GM12878 (cell line): Measurements from ENCODE around the gene CPB2. TPM values are rescaled to one million over a fixed set of nuclear protein-coding genes. Genes with fewer than 3 reads are reported as not detected.

Experiments used
- ATAC-seq: fragments of 200-7000 bp; cut with Tn5 transposase; 3 replicates; pipeline ENCODE4 v1.9.1; 2020; ENCODE audit warnings: mild to moderate bottlenecking, moderate library complexity
- BruUV-seq: library from RNA; stranded (reverse); fragments of 400-500 nt; replicated peaks from 2 replicates; lab custom pipeline; 2021; lab: Mats Ljungman, UMichigan
- CTCF ChIA-PET: fragments of 300-600 bp; sonication (Branson Sonifier 250); formaldehyde crosslinking; extraction: SDS; loops from one replicate; lab custom pipeline; 2021; ENCODE audit warnings: inconsistent platforms; lab: Yijun Ruan, JAX
- POLR2A ChIA-PET: fragments of 350-600 bp; formaldehyde crosslinking; extraction: SDS; loops from one replicate; lab custom pipeline; 2021; ENCODE audit warnings: inconsistent platforms; lab: Charles Lee
- RAD21 ChIA-PET: fragments of 300-600 bp; sonication (Branson Sonifier 250); formaldehyde crosslinking; loops from one replicate; lab custom pipeline; 2023; ENCODE audit warnings: antibody characterized with exemption; ENCODE audit not compliant: unreplicated experiment; lab: Charles Lee
- SMC1A ChIA-PET: fragments of 300-600 bp; sonication (Branson Sonifier 250); formaldehyde crosslinking; loops from one replicate; lab custom pipeline; 2023; ENCODE audit not compliant: unreplicated experiment, uncharacterized antibody; lab: Charles Lee
- DNase-seq: peaks from one replicate; pipeline ENCODE4 v3.0.0-alpha.2; 2011; ENCODE audit warnings: low read depth, low spot score
- FAIRE-seq: peaks from 3 replicates; lab custom pipeline; 2011; peaks lifted over from hg19 to GRCh38; lab: Jason Lieb, UNC
- H2AFZ ChIP-seq: 2 replicates; pipeline ENCODE4 v1.6.0; 2011; ENCODE audit warnings: low read depth, low read length, control low read depth; ENCODE audit not compliant: control insufficient read depth
- H3K27ac ChIP-seq: 2 replicates; pipeline ENCODE4 v1.5.1; 2011; ENCODE audit warnings: control low read depth; ENCODE audit not compliant: control insufficient read depth, insufficient read depth
- H3K27me3 ChIP-seq, 2 experiments: replicated peaks in 1 of 2; 2 replicates each; pipeline versions ENCODE4 v1.6.0 to v1.6.1; 2011; ENCODE audit warnings: low read length in 1 of 2; ENCODE audit not compliant: control insufficient read depth in 2 of 2, insufficient read depth in 2 of 2
- H3K36me3 ChIP-seq, 2 experiments: 2 replicates each; pipeline ENCODE4 v1.5.1; 2011; ENCODE audit warnings: low read length in 1 of 2; ENCODE audit not compliant: control insufficient read depth in 2 of 2, insufficient read depth in 2 of 2
- H3K4me1 ChIP-seq: 2 replicates; pipeline ENCODE4 v1.6.1; 2011; ENCODE audit warnings: mild to moderate bottlenecking, low read length, moderate library complexity, mixed read lengths; ENCODE audit not compliant: control insufficient read depth, insufficient read depth
- H3K4me2 ChIP-seq: 2 replicates; pipeline ENCODE4 v1.6.0; 2011; ENCODE audit warnings: control low read depth; ENCODE audit not compliant: control insufficient read depth, insufficient read depth
- H3K4me3 ChIP-seq: fragments of 200-600 bp; sonication (generic); 2 replicates; pipeline ENCODE4 v1.5.1; 2016
- H3K79me2 ChIP-seq: 2 replicates; pipeline ENCODE4 v1.6.0; 2011; ENCODE audit warnings: low read length; ENCODE audit not compliant: control insufficient read depth, insufficient read depth
- H3K9ac ChIP-seq: 2 replicates; pipeline ENCODE4 v1.8.0; 2011; ENCODE audit warnings: low read length, control low read depth, mixed read lengths; ENCODE audit not compliant: control insufficient read depth, insufficient read depth
- H3K9me3 ChIP-seq: replicated peaks from 3 replicates; pipeline ENCODE4 v1.5.1; 2011; ENCODE audit warnings: mild to moderate bottlenecking, low read length; ENCODE audit not compliant: control insufficient read depth, insufficient read depth
- H4K20me1 ChIP-seq: 2 replicates; pipeline ENCODE4 v1.6.0; 2011; ENCODE audit not compliant: control insufficient read depth, insufficient read depth
- BCL3 ChIP-seq: IDR thresholded peaks from 2 replicates; pipeline ENCODE4 v1.6.1; 2011; ENCODE audit warnings: borderline replicate concordance, low read depth, mild to moderate bottlenecking, moderate library complexity, low read length; ENCODE audit not compliant: insufficient read depth, poor library complexity, severe bottlenecking
- CREB1 ChIP-seq: IDR thresholded peaks from 2 replicates; pipeline ENCODE4 v1.6.1; 2012; ENCODE audit warnings: low read depth, mild to moderate bottlenecking, inconsistent platforms
- EGR1 ChIP-seq, 2 experiments: IDR thresholded peaks; 1 replicate in 1 of 2; 2 replicates in 1 of 2; pipeline ENCODE4 v1.6.1; 2011 to 2012; ENCODE audit warnings: low read depth in 2 of 2, low read length in 2 of 2, borderline replicate concordance in 1 of 2, mild to moderate bottlenecking in 1 of 2, moderate library complexity in 1 of 2
- EZH2 ChIP-seq: IDR thresholded peaks from 2 replicates; pipeline ENCODE4 v1.6.1; 2012; ENCODE audit warnings: low read depth, mild to moderate bottlenecking, control low read depth, inconsistent platforms, low read length, borderline replicate concordance; ENCODE audit not compliant: control insufficient read depth
- KDM1A ChIP-seq: fragments of 200-600 bp; sonication (generic); IDR thresholded peaks from 2 replicates; pipeline ENCODE4 v1.6.1; 2016; ENCODE audit warnings: borderline replicate concordance
- NFIC ChIP-seq: IDR thresholded peaks from 2 replicates; pipeline ENCODE4 v1.6.1; 2012; ENCODE audit warnings: low read depth, mild to moderate bottlenecking, inconsistent platforms, low read length, moderate library complexity
- SIX5 ChIP-seq: IDR thresholded peaks from 2 replicates; pipeline ENCODE4 v1.6.1; 2011; ENCODE audit warnings: mild to moderate bottlenecking, low read depth, low read length, moderate library complexity; ENCODE audit not compliant: severe bottlenecking
- SREBF1 ChIP-seq: IDR thresholded peaks from 2 replicates; pipeline ENCODE4 v1.6.1; 2012; ENCODE audit warnings: mild to moderate bottlenecking, low read length
- SRF ChIP-seq, 2 experiments: IDR thresholded peaks; 2 replicates each; pipeline ENCODE4 v1.6.1; 2011; ENCODE audit warnings: low read depth in 2 of 2, low read length in 2 of 2, mild to moderate bottlenecking in 1 of 2, moderate library complexity in 1 of 2
- TAF1 ChIP-seq: IDR thresholded peaks from 2 replicates; pipeline ENCODE4 v1.6.1; 2011; ENCODE audit warnings: mild to moderate bottlenecking, low read depth, low read length, borderline replicate concordance
- YY1 ChIP-seq: IDR thresholded peaks from 2 replicates; pipeline ENCODE4 v1.6.1; 2011; ENCODE audit warnings: low read depth, mild to moderate bottlenecking, low read length
- WGBS: methylation state at CpG from one replicate; pipeline ENCODE4 v1.1.6; 2016; ENCODE audit warnings: low lambda C conversion rate; ENCODE audit not compliant: insufficient replicate concordance, insufficient coverage; ENCODE audit errors: missing lambda C conversion rate; 5-methylcytosine and 5-hydroxymethylcytosine counted together
- in situ Hi-C: fragments of 300-500 bp; cut with MboI; formaldehyde crosslinking; loops from 9 replicates; pipeline ENCODE4 v1.14.3; 2018; ENCODE audit warnings: mixed read lengths
- intact Hi-C: fragments of 100-400 bp; cut with micrococcal nuclease; formaldehyde crosslinking; loops from one replicate; pipeline ENCODE4 v1.14.2; 2022; ENCODE audit not compliant: unreplicated experiment
- polyA plus RNA-seq, 11 experiments: library from polyadenylated mRNA; depleted of rRNA in 4 of 11; unstranded in 6 of 11; stranded (reverse) in 5 of 11; fragments of >200 nt; fragmentation: Nextera tagmentation in 4 of 11; fragmentation: Illumina TruSeq in 1 of 11; extraction: Ambion mirVana in 4 of 11; extraction: Trizol in 1 of 11; gene quantifications; 1 replicate in 1 of 11; 2 replicates in 10 of 11; pipeline versions ENCODE4 v1.2.1 to v1.2.3, GENCODE V29; 2011 to 2016; ENCODE audit warnings: inconsistent platforms in 2 of 11, missing spikeins in 2 of 11, low read depth in 1 of 11
- total RNA-seq, 4 experiments: library from RNA; depleted of rRNA in 3 of 4; stranded (reverse); fragments of >200 nt in 3 of 4; fragmentation: Illumina TruSeq in 1 of 4; extraction: Trizol in 1 of 4; gene quantifications; 2 replicates each; pipeline versions ENCODE4 v1.2.1 to v1.2.3, GENCODE V29; 2013 to 2021
- TF ChIP-seq, protein P1 (sequence below): IDR thresholded peaks from 2 replicates; pipeline ENCODE4 v1.6.1; 2012; ENCODE audit warnings: mild to moderate bottlenecking, low read depth, low read length
- TF ChIP-seq, protein P2 (sequence below): fragments of 450-650 bp; IDR thresholded peaks from 2 replicates; pipeline ENCODE4 v1.6.1; 2016; ENCODE audit warnings: mild to moderate bottlenecking

The CPB2 gene
- total and polyA plus RNA-seq, 10 of the 15 experiments (the other 5 are each of a cell fraction or from before 2014, with no cell fraction given): 0.05 to 0.87 (median 0.13) TPM; not detected in 3

GRCh38 chr13:46124531-46124966, 19.7 kb upstream of the CPB2 start (continued):
- TF ChIP-seq, protein P1, sequence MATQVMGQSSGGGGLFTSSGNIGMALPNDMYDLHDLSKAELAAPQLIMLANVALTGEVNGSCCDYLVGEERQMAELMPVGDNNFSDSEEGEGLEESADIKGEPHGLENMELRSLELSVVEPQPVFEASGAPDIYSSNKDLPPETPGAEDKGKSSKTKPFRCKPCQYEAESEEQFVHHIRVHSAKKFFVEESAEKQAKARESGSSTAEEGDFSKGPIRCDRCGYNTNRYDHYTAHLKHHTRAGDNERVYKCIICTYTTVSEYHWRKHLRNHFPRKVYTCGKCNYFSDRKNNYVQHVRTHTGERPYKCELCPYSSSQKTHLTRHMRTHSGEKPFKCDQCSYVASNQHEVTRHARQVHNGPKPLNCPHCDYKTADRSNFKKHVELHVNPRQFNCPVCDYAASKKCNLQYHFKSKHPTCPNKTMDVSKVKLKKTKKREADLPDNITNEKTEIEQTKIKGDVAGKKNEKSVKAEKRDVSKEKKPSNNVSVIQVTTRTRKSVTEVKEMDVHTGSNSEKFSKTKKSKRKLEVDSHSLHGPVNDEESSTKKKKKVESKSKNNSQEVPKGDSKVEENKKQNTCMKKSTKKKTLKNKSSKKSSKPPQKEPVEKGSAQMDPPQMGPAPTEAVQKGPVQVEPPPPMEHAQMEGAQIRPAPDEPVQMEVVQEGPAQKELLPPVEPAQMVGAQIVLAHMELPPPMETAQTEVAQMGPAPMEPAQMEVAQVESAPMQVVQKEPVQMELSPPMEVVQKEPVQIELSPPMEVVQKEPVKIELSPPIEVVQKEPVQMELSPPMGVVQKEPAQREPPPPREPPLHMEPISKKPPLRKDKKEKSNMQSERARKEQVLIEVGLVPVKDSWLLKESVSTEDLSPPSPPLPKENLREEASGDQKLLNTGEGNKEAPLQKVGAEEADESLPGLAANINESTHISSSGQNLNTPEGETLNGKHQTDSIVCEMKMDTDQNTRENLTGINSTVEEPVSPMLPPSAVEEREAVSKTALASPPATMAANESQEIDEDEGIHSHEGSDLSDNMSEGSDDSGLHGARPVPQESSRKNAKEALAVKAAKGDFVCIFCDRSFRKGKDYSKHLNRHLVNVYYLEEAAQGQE: no peak
- TF ChIP-seq BCL3 (peak; percentile 98), EGR1 (IDR thresholded peaks at IDR 0.05; ENCODE audit: borderline replicate concordance in 1 of 2, low read depth in 2 of 2, low read length in 2 of 2) (0 out of 3 replicates have a peak, but pooled peaks of 1 of the 2 experiments have one; percentile 21), YY1 (0 out of 2 replicates have a peak, but pooled peaks have one; percentile 26), CREB1 (no peak; the same call in 1 of the 2 replicates), SIX5 (no peak)

DNA sequence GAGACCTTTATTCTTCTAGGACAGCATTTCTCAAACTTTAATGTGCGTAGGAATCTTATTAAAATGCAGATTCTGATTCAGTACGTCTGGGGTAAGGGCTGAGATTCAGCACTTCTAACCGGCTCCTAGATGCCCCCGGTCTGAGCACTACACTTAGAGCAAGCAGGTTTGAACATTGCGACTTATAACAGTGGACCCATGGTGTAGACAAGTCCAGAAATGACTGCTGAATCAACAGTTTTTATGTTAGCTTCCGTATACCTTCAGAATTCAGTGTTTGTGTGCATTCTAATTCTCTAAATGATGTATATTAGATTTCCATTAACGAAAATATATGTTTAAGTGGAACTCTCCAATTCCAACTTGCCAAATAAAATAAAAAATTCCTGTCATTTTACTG, 17.5 kb upstream of the CPB2 start:
- Histone ChIP-seq H3K4me3 (no peak overlapping the region), H3K36me3 (peaks cover 4 to 10% of the 10 kb centered on the region in 2 experiments; a peak in 3 of 4 replicates), H3K79me2 (no peaks in the 10 kb centered on the region), H3K27ac (no peak overlapping the region), H3K27me3 (no peaks in the 10 kb centered on the region), H3K9me3 (no peaks in the 10 kb centered on the region), H3K4me1 (no peaks in the 10 kb centered on the region), H2AFZ (no peak overlapping the region), H4K20me1 (no peaks in the 10 kb centered on the region), H3K4me2 (no peak overlapping the region), H3K9ac (no peak overlapping the region)
- FAIRE-seq: no peak
- DNase-seq: no peak
- TF ChIP-seq KDM1A: no peak
- no peak for TF ChIP-seq SRF (IDR thresholded peaks at IDR 0.05; ENCODE audit: low read depth in 2 of 2, low read length in 2 of 2)
- no peak for TF ChIP-seq TAF1
- TF ChIP-seq, protein P2, sequence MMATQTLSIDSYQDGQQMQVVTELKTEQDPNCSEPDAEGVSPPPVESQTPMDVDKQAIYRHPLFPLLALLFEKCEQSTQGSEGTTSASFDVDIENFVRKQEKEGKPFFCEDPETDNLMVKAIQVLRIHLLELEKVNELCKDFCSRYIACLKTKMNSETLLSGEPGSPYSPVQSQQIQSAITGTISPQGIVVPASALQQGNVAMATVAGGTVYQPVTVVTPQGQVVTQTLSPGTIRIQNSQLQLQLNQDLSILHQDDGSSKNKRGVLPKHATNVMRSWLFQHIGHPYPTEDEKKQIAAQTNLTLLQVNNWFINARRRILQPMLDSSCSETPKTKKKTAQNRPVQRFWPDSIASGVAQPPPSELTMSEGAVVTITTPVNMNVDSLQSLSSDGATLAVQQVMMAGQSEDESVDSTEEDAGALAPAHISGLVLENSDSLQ: no peak
- TF ChIP-seq EZH2: no peak
- TF ChIP-seq NFIC: no peak
- TF ChIP-seq SREBF1: no peak
- SMC1A ChIA-PET: interaction anchor here (1.2 kb wide), 1 partner anchor 49 kb away, joined by 3 read pairs; no protein-coding TSS in a partner anchor
- POLR2A ChIA-PET: no interaction called here
- CTCF ChIA-PET: interaction anchor here (1.0 to 1.3 kb wide), 2 partner anchors 8 to 23 kb away, joined by 3 read pairs; no protein-coding TSS in a partner anchor
- RAD21 ChIA-PET: no interaction called here
- no peak for ATAC-seq
- 65% methylated on average over 7 of the region's 7 CpGs for WGBS
- no TSS peak for BruUV-seq
- in situ Hi-C loops: no loop called here
- intact Hi-C loops: loop anchor here (5.0 kb wide), 1 partner anchor 50 kb away; no protein-coding TSS in a partner anchor
